Left renal cortex interstitium (tissue), 4 donors: Measurements from ENCODE around the gene MAML2. TPM values are rescaled to one million over a fixed set of nuclear protein-coding genes. Genes with fewer than 3 reads are reported as not detected.

Source experiments
- DNase-seq, 4 donors: peaks; one replicate each; pipeline ENCODE4 v3.0.0-alpha.2; 2013; ENCODE audit warnings: low read depth in 4 of 4, low spot score in 2 of 4, missing footprints in 1 of 4
- polyA plus RNA-seq, 4 donors: library from polyadenylated mRNA; unstranded; fragments of 120-200 nt; gene quantifications; one replicate each; pipeline ENCODE4 v1.2.1, GENCODE V29; 2013; ENCODE audit not compliant: insufficient read length in 4 of 4

The MAML2 gene
- polyA plus RNA-seq, 4 donors = 27.5 to 31.0 (median 29.7) TPM

DNA sequence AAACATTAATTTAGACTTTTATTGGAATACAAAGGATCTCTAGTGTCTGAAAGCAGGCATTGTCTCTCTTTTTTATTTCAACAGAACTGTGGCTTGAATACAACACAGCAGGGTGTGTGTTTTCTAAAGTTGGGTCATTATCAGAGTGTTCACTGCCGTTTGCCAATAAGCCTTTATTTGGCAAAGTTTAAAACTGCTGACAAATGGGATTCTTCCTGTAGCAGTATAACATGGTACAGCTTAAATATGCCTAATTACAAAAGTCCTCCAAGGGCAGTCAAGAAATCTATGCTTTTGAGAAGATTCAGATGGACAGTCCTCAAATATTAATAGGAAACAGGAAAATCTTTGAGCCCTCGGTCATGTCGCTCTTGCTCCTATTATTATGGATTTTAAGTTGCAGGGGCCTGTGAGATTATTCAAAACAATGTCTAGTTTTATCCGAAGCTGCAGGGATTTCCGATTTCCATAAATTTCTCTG lies 199.9 kb downstream of the MAML2 start:
- no peak for DNase-seq

DNA sequence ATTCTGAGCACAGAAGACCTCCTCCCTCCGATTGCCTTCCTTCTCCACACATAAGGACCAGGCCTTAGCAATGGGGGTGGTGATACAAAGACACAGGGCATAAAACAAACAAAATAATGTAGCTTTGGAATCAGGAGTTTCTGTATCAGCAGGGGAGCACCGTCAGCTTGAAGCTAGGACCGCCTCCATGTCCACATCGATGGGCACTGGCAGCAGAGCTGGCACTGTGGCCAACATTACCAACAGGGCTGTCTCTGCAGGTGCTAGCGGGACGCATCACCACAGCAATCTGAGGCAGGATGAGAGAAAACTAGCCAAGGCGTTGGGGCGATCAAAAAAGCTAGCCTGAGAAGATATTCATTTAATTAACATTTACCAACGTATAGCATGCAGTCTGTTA lies 201.4 kb downstream of the MAML2 start:
- DNase-seq = no peak

DNA sequence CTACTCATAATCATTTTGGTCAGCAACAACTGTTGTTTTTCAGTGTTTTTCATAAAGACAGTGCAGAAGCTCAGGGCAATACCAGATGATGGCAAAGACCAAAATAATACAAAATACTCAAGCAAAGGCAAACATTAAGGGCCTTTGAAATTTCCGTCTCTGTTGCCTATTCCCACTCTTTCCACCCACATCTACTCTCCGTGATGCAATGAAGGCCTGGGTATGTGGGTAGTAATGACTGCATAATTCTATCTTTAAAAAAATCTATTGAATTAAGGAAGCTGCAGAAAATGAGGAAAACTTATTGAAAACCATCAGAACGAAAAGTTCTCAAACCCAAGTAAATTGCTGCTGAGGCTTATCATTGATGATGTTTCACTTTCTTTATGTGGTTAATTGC lies 203.3 kb downstream of the MAML2 start:
- DNase-seq = no peak

DNA sequence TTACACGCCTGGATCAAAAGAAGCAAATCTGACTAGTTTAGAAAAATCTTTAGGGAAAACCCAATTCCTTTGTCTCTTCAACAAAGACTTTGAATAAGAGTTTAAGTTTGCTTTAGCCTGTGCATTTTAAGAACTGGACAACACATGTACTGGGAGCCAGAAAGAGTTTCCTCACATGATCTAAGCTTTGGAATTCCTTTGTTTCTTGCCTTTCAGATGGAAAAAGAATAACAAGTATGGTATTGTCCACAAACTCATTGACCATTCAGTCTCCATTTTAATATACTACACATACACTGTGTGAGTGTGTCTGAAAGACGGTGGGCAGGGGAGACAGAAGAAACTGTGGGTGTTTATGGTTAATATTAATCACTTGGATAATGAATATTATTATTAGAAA lies 205.6 kb downstream of the MAML2 start:
- no peak for DNase-seq

DNA sequence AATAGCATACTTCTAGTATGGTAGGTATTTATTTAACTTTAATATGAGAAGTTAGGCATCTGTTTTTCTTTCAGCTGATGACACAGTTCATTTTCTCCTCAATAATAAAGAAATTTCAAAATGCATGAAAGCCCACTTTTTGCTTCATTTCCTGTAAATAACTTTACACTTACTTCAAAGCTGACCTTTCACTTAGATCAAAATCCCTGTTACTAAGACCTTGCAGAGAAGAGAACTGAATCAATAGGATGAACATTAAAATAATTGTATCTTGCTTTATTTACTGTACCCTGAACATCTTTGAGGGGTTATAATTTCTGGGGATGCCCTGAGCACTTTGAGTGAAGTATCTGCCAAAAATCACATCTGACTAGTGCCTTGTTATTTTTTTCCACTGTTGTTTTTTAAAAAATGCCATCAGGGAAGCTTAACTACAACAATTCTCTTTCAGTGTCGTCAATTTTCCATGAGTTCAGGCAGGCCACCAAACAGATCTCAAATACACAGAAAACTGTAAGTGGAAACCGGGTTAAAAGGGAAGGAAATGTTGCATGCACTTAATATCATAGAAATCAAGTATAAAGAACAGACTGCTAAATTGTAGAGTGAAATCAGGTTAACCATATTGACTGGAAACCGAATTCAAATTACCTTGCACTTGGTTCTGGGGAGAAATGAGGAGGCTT lies 206.2 kb downstream of the MAML2 start:
- DNase-seq = no peak

DNA sequence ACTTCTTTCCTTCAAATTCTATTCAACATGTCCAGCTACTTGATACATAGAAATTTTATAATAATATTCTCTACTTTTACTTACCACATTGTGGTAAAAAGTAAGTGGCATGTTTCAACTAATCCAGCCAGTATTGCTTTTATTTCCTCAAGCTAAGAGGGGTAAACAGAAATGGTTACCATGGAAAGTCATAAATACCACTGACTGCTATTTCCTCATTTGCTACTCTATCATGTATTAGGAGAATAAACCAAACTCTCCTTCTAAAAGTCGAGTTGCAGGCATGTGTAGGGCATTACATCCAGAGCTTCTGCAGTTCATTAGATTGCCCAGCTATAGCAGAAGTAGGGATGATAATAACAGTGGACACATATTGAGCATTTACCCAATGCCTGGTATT lies 208.4 kb downstream of the MAML2 start:
- no peak for DNase-seq

DNA sequence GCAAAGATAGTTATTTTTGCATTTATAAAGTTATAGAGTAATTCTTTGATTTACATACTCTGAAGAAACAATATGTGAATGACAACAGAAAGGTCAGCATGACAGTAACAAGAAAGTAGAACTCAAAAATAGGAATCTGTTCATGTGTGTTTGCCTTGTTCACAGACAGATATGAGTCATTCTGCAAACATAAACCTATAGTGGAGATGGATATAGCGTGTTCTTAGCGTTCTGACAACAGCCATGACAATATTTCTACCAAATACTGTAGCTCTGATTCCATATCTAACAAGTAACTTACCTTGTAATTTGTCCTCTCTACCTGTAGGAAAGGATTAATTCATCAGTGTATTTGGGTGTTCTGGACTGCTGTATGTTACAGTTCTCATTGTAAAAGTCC lies 210.6 kb downstream of the MAML2 start:
- DNase-seq = no peak

DNA sequence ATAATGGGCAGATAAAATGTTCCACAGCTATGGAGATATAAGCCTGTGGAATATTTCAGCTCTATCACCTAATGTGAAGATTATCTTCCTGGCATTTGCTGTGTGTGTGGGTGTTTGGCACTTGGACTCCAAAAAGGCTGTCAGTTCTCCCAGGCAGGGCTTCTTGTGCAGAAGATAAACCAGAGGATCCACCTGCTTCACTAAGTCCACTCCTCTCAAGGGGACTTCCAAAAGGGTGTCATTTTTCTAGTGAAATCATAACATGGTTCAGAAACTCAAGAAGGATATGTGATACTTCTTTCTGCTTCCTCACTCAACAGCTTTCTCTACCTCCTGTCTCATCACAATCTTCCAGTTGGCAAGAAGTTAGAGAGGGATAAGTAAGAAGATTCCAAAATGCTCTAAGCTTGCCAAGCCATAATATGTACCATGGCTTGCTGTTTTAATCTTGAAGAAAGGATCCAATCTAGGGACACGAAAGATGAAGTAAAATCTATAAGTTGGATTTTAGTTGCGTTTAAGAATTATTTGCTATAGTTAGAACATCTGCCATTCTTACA lies 212.9 kb downstream of the MAML2 start:
- no peak for DNase-seq

DNA sequence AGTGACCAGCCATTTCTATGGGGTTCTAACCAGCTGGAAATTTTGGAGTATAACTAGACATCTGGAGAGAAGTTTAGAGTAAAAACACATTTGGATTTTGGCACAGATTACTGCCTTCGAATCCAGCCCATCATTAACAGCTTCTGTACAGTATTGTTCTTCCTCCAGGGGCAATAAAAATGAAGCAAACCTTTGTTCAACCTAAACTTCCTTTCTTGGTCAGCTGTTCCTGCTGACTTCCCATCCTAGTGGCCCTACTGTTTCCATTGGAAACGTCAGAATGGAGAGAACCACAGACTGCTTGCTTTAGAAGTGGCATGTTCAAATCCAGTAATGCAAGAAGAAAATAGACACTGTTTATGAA lies 215.4 kb downstream of the MAML2 start:
- no peak for DNase-seq

DNA sequence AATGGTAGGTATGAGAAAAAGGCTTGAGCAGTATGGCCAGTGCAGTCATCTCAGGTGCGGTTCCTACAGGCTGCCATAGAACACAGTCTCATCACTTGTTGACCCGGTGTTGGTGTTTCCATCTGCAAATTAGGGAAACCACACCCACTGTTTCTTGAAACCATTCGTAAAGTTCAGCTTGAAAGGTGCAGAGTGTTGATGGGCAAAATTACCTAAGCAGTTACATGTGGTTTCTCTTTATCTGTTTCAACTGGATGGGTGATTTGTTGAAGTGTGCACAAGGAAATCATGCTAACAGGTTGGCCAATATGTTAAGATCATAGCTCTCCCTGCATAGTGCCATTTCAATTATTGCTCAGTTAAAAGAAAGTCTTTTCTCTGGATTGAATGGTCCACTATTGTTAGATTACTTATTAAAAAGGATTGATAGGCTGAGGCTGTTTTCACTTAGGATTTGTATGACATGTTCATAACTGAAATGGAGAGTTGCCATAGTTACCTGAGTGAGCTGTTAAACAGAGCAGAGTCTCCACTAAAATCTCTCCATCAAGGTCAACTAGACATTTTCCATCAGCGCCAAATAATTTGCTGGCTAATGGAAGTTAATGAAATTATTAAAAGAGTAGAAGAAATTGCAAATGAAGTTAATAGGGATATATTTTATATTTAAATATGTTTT lies 215.9 kb downstream of the MAML2 start:
- no peak for DNase-seq

DNA sequence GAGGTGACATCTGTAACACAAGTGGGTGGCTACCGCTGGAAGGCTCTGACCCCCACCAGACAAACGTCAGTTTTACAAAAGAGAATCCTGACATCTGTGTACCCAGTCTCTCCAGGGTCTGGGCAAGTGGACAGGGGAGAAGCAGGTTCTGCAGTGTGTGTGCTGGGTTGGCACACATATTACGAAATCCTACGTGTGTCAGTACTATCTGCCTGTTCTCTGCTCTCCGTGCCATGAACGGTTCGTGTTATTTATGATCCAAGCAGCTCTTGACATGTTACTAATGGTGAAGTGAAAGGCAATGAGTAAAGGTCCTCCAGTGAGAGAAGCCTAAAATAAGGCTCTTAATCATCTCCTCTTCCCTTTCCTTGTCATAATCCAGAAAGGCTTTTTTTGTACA lies 217.6 kb downstream of the MAML2 start:
- DNase-seq = no peak

DNA sequence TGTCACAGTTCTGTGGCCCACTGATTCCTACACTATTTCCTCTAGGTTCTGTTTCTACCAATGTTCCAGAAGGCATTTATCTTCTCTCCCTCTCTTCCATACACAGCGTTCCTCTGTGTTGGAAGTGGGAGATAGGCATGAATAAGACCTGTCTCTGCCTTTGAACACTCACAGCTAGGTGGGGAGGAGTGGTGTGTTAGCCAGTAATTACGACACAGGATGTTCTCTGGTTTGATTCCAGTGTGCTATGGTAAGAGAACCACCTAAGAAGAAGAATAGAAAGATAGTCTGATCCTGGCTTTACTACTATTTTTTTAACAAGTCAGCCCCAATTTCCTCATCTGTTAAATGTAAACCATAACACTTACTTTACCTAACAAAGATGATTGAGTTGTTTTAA lies 218.8 kb downstream of the MAML2 start:
- no peak for DNase-seq

DNA sequence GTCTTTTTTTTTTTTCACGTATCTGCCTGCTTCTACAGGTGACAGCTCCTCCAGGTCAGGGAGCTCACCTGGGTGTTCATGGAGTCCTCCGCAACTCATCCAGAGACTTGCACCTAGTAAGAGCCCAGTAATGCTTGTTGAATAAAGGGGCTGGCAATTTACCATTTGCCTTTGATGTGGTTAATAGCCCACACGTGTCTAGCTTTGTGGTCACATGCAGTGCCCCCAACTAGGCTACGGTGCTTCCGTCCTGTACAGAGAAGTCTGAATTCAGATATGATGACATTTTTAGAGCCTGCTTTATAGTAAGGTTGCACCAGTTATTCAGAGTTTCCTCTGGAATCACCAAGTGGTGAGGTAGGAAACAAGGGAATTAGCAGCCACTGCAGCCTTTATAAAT lies 219.7 kb downstream of the MAML2 start:
- DNase-seq = no peak

DNA sequence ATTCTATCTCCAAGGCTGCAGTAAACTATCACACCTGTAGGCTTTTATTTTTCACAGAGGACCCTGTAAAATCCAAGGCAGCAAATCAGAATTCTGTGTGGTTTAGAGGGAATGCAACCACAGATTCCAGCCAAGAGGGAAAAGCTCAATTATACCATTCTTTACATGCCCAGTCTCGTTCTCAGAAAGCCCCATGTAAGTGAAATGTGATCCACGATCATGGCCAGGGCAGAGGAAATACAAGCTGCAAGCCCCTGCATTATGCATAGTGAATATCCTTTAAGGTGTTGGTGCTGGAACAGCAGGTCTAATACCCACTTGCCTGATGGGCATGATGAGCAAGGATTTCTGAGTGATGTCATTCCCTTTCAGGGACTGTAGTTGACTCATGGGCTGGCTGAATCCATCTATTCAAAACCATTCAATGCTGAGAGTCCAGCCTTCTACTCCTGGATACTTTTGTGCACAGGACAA lies 220.4 kb downstream of the MAML2 start:
- no peak for DNase-seq

DNA sequence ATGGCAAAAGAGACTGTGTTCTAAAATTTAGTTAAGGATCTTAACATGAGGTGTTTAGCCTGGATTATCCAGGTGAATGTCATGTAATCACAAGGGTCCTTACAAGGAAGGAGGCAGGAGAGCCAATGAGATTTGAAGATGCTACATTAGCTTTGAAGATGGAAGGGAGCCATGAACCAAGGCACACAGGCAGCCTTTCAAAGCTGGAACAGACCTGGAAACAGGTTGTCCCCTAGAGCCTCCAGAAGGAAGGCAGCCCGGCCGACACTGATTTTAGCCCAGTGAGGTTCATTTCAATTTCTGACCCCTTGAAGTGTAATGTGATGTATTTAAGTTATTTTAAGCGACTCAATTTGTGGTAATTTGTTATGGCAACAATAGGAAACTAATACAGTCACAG lies 223.8 kb downstream of the MAML2 start:
- no peak for DNase-seq

DNA sequence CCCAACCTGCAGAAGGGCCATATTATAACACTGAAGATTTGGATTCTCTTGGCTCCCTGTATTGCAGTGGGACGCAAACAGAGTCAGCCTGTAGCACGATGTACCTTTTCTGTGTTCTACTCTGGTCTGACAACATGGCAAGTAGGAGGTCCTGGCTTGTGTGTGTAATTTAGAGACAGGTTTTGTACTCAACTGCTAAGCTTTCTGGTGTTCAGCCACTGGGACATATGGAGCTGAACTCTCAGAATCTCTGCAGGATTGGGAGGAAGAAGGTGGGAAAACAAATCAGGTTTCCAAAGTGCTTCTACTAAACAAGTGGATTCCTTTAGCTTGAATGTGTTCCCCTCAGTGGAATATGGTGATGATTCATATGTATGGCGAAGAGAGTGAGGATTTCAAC lies 226.6 kb downstream of the MAML2 start:
- no peak for DNase-seq

DNA sequence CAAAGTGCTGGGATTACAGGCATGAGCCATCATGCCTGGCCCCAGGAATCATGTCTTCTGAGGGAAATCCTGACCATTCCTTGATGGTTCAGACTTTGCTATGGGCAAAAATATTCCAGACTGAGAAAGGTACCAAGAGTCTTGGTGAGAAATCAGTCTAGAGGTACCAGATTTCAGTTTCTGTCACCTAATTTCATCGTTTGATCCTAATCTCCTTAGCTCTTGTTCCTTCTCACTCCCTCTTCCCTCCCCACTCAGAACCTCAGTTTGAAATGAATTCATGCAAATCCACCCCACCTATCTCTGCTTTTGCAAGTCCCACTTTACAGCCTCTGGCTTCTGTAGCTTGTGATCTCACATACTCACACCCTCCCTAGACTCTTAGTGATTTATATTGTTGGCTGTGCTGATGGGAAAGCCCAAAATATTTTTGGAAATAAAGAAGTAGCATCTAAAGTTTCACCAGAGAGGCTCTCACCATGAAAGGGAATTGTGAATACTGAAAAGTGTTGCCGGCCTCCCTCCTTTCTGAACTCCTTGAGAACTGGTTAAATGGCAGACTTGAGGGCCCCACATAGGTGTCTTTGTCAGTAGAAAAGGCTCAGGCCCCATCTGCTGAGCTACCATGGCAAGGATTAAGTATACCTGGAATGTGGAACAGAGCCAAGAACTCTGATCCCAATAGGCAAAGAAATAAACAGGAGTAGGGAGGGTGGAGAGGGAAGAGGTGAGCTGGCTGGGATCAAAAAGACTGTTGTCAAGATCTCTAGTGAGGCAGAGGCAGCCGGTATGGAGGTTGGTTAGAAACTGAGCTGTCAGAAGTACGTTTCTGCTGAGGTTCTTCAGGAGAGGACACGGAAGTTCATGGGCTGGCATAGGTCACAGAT lies 228.6 kb downstream of the MAML2 start:
- no peak for DNase-seq

DNA sequence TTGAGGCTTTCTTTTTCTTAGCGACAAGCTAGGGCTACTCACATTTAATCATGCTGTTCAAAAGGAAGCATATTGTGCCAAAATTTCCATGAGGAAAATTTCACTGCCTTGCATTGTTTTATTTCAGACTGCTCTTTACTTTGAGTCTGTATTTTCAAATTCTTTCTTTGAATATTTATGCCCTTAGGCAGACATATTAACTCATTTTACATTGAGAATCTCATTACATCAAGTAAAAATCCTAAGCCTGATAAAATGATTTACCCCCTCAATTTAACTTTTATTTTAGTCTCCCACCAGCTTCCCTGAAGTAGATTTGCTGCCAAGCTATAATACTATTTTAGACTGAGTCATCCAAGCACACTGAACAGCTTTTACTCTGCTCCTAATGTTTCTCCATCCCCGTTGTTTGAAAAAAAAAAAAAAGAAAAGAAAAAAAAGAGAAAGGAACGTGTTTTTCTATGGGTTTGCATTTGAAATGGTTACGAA lies 229.8 kb downstream of the MAML2 start:
- peak in 2 of 4 donors; percentile 65 to 69 for DNase-seq

DNA sequence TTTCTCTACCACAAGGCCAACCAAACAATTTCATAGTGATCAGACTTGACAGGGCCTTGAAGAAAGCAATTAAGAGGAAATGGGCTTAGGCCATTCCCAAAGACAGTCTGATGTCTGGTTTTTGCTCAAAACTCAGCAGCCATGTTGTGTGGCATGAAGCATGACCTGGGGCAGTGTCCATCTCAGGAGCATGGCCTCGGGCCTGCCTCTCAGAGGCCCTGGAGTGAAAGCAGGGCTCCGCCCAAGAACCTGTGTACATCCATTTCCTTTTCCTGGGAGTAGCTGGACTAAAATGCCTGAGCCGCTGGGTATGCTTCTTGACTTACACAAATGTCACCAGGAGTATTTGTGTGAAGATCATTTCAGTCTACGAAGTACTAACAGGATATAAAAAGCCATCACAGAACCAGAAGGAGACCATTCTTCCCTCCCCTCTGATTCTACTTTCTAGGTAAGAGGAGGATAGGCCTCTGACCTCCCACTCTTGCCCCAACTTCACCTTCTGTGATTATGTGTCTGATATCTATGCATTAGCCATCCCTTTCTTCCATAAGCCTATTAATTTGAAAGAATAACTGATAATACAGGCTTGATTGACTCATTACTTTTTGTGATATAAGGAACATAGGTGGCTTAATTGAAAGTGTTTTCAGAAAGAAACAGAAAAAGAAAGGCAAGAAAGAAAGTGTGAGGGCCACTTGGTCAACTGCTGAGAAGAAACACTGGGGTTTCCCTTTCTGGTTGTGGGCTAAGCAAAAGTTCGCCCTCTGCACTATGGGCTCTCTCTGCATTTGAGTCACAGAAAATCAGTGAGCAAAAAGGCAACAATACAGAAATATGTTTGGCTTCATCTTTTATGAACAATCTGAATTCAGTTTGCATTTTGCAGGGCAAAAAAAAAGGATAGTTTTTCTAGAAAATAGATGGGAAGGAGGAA lies 230.5 kb downstream of the MAML2 start:
- no peak for DNase-seq

DNA sequence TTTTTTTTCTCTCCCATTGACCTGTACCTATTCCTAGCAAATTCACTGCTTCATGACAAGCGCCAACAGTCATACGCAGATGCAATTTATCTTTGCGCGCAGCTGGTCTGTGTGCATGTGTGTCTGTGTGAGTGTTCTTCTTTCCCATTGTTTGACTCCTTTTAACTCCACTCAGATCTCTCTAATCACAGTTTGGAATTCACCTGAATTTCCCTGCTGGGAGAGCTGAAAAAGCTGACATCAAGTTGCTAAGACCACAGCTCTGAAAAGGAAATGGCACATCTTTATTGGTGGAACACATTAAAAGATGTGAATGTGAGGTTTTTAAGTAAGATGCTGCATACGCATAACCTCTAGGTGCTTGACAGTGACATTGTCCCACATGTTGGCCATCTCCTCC lies 231.7 kb downstream of the MAML2 start:
- DNase-seq = no peak
